GM19239 (cell line): ENCODE results near the gene MGAT4A.

ENCODE experiments used
- DNase-seq: peaks from one replicate; pipeline ENCODE4 v3.0.0; 2011; ENCODE audit warnings: low spot score; ENCODE audit not compliant: insufficient read length
- FAIRE-seq: peaks from 2 replicates; lab custom pipeline; 2011; peaks lifted over from hg19 to GRCh38; lab: Jason Lieb, UNC

MGAT4A gene

DNA sequence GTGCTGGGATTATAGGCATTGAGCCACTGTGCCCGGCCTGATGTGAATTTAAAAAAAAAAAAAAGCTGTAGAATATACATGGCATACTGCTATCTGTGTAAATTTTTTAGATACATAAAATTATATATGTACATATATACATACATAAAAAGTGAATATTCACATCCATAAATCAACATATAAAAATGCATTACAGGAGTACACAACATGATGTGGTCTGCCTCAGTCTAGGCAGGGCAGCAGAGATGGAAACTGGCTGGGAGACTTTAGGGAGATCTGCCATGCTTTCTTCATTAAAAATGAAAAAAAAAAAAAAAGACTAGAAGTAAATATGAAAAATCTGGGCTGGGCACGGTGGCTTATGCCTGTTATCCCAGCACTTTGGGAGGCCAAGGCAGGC is 24.3 kb downstream of the MGAT4A start:
- DNase-seq: no peak
- no peak for FAIRE-seq

DNA sequence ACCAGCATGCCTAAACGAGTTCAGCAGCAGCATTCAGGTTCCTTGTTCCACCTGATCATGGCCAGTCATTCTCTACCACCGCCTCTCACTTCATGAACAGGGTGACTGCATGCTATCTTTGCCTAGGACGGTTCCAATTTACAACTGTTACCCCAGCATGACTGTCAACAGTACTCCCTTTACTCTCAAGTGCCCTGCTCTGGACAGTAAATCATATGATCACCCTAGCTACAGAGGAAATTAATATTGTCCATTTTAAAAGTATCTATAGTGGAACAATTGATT is 25.7 kb downstream of the MGAT4A start:
- DNase-seq: no peak
- FAIRE-seq: no peak

DNA sequence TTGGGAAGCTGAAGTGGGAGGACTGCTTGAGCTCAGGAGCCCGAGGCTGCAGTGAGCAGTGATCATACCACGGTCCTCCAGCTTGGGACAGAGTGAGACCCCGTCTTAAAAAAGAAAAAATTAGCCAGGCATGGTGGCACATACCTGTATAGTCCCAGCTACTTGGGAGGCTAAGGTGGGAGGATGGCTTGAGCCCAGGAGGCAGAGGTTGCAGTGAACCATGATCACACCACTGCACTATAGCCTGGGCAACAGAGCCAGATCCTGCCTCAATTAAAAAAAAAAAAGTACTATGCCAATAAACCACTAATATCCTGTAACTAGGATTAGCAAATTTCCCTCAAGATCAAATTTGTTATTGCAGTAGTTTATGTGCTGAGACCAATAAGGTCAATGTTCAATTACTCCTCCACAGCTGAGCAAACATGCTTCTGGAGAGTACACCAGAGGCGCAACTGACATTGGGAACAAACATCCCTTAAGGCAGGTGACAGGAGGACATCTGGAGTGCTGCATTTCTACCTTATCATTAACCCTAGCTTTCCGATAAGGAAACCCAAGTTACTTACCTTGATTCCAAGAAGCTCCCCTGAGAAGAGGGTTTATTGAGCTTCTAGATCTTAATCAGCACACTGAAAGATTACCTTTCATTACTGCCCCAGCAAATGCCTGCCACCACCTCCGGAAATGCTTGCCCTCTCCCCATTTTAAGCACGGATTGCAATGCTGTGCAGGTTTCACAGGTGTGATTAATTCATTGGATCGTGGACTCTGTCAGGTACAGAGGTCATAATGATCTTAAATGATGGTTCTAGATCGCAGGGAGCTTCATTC is 26.2 kb downstream of the MGAT4A start:
- no peak for FAIRE-seq
- no peak for DNase-seq

DNA sequence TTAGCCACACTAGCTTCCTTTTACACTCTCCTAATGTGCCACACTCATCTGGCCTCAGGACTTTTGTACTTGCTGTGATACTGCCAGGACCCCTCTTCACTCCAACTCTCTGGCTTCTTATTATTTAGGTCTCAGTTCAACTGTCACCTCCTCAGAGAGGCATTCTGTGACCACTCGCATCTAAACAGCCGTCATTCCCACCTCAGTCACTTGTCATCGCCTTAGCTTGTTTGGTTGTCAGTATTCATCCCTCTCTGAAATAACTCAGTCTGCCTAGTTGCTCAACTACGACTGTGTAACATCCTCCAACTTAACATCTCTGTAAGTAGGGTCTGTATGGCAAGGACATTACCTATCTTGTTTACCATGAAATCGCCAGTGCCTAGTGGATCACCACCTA is 27.2 kb downstream of the MGAT4A start:
- no peak for FAIRE-seq
- DNase-seq: no peak

DNA sequence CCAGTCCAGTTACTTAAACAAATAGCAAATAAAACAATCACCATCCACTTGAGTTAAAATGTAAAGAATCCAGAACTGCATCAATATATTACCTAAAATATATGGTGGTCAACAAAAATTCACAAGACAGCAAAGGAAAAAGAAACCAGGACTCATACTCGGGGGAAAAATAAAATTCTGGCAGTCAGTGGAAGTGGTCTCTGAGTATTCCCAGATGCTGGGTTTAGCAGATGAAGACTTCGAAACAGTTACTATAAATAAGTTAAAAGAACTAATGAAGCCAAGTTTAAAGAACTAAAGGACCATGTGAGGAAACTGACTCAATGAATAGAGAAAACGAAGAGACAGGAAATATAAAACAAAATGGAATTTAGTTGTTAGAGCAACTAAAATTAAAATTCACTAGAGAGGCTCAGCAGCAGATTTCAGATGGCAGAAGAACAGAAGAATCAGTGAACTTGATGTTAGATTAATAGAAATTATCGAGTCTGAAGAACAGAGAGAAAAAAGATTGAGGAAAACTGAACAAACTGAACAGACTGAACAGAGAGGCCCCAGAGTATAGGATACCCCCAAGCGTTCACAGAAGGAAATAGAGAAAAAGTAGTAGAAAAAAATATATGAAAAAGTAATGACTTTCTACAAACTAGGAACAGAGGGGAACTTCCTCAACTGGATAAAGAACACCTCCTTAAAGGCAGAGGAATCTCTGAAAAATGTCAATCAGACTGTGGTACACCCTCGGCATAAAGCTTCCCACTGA is 27.9 kb downstream of the MGAT4A start:
- FAIRE-seq (no peak), DNase-seq (no peak)

DNA sequence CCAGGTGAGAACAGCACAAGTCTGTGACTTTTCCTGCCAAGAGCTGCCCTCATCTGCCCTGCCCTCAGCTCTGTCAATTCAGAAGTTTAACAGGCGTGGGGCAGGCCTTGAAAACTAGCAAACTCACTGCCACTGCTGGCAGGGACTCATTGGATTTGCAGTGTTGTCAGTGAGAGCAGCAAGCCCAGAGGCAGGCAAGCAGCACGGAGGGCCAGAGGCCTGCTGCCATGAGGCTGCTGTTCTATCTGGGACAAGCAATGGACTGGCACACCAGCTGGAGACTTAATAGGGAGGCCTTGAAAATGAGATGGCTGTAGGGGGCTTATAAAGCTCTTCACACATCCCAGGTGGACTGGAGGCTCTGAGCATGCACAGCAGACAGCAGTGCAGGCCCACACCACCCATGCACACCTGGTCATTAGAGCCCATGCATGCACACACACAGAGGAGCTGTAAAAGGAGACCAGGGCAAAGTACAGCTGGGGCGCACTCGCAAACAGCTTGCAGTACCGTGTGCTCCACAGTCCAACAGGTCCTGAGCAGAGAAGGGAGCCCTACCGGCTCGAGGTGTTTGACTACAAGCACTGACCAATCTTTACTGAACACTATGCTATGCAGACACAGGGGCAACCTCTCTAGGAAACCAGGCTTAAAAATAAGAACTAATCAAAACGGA is 28.7 kb downstream of the MGAT4A start:
- no peak for FAIRE-seq
- no peak for DNase-seq

DNA sequence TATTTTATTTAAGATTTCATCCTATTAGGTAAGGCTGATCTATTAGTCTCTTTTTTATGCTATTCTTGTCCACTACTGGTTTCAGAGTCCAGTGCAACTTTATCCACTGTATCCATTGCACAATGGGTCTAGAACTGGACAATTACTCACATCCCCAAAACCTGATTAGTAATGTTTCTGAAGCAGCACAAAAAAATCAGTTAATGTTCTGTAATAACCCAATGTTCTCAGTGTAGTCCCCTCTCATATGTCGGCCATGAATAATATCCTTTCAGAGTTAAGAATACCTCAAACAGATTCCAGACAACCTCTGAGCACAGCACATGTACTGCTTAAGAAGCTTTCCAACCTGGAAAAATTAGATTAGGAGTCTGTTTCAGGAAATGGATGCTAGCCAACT is 29.7 kb downstream of the MGAT4A start:
- FAIRE-seq (no peak), DNase-seq (no peak)

DNA sequence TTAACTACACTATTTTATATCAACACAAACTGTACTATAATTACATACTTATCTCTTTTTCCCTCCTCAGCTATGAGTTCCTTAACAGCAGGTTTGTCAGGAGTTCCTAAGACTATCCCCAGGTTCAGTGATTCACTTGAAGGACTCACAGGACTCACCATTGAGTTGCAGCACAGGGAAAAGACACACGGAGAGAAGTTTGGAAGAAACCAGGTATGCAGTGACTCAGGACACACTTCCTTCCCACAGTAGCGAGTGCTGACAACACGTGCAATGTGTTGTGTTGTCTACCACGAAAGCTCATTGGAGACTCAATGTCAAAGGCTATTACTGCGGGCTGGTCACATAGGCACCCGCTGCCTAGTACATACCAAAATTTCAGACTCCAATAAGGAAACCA is 32.0 kb downstream of the MGAT4A start:
- no peak for FAIRE-seq
- DNase-seq: no peak

DNA sequence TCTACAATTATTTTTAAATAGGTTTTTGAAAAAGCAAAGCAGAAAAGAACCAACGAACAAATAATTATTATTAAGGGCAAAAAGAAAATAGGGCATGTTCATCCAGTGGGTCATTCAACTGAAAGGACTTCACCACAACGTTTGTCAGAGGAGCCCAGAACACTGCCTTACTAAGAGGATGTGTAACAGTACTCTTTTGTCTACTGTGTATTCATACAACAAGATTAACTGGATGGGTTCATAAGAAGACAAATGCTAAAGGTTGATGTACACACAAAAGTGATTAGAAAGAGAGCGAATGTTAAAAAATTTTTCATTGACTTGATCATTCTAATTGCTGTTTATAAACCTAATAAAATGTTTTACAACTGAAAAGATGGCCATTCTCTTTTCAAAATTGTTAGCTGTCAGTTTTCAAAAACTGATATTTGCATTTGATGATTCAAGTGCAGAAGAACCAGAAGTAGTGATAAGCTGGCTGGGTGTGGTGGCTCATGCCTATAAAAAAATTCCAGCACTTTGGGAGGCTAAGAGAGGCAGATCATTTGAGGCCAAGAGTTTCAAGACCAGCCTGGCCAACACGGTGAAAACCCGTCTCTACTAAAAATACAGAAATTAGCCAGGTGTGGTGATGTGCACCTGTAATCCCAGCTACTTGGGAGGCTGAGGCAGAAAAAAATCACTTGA is 33.1 kb downstream of the MGAT4A start:
- FAIRE-seq (no peak), DNase-seq (no peak)

DNA sequence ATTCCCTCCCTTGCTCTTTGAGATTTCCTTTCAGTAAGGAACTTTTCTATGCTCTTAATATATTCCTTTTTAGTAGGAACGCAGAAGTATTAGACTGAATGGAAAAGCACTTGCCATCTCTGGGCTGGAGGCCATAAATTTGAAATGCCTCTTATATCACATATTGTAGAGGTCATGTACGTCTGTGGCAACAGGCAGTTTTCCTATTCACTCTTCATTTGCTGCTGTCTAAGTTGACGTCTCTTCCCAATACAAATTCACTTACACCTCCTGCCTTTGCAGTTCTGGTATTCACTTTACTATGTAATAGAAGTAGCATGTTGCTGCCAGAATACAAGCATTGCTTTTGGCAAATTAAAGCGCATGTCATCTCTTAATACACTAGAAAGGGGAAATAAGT is 34.7 kb downstream of the MGAT4A start:
- FAIRE-seq (no peak), DNase-seq (no peak)

DNA sequence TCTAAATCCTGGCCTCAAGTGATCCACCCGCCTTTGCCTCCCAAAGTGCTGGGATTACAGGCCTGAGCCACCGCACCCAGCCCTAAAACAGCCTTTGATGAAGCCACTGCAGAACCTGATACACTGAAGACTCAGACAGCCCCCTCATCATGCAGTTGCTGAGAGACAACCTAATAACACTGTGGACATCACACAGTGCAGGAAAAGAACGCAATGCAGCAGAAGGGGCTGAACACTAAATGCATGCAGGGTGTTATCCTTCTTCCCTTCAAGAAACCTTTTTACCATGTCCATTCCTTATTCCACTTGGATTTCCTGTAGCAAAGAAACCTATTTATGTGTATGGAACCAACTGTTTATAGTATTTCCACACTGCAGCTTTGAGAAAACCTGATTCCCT is 35.7 kb downstream of the MGAT4A start:
- FAIRE-seq (no peak), DNase-seq (no peak)

DNA sequence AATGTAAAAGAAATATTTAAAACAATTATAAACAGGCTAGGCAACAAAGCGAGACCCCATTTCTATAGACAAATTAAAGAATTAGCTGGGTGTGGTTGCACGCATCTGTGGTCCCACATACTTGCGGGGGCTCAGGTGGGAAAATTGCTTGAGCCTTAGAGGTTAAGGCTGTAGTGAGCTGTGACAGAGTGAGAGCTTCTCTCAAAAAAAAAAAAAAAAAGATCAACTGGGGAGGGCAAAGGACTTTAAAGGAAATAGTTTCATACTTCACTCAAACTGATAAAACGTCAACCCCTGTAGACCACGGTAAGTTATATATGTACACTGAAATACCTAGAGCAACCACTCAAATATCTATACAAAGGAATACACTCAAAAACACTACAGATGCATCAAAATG is 37.5 kb downstream of the MGAT4A start:
- FAIRE-seq: no peak
- DNase-seq: no peak

DNA sequence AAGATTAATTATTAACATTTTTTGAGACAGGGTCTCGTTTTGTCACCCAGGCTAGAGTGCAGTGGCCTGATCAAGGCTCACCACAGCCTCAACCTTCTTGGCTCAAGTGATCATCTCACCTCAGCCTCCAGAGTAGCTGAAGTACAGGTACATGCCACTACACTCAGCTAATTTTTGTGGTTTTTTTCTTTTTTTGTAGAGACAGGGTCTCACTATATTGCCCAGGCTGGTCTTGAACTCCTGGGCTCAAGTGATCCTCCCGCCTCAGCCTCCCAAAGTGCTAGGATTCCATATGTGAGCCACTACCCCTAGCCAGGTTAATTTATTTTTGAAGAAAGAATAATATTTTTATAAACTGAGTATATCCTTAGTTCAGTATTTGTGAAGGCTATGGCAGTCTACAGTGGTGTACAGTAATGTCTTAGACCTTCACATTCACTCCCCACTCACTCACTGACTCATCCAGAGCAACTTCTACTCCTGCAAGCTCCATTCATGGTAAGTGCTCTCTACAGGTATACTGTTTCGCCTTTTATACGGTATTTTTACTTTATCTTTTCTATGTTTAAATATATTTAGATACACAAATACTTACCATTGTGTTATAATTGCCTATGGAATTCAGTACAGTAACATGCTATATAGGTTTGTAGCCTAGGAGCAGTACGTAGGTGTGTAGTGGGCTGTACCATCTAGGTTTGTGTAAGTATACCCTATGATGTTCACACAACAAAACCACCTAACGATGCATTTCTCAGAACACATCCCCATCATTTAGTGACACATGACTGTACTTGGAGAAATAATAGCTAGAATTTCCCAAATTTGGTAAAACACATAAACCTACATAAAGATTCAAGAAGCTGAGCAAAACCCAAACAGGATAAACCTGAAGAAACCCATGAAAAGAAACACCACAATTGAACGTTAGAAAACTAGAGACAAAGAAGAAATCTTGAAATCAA is 38.6 kb downstream of the MGAT4A start:
- DNase-seq: no peak
- no peak for FAIRE-seq

DNA sequence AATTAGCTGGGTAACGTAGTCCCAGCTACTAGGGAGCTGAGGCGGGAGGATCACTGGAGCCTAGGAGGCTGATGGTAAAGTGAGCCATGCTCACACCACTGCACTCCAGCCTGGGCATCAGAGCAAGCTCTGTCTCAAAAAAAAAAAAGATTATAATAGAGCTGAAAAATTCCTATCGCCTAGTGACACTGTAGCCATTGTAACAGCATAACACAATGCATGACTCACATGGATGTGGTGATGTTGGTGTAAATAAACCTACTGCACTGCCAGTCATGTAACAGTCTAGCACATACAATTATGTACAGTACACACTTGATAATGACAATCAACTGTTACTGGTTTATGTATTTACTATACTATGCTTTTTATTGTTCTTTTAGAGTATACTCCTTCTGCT is 39.6 kb downstream of the MGAT4A start:
- FAIRE-seq (no peak), DNase-seq (no peak)

DNA sequence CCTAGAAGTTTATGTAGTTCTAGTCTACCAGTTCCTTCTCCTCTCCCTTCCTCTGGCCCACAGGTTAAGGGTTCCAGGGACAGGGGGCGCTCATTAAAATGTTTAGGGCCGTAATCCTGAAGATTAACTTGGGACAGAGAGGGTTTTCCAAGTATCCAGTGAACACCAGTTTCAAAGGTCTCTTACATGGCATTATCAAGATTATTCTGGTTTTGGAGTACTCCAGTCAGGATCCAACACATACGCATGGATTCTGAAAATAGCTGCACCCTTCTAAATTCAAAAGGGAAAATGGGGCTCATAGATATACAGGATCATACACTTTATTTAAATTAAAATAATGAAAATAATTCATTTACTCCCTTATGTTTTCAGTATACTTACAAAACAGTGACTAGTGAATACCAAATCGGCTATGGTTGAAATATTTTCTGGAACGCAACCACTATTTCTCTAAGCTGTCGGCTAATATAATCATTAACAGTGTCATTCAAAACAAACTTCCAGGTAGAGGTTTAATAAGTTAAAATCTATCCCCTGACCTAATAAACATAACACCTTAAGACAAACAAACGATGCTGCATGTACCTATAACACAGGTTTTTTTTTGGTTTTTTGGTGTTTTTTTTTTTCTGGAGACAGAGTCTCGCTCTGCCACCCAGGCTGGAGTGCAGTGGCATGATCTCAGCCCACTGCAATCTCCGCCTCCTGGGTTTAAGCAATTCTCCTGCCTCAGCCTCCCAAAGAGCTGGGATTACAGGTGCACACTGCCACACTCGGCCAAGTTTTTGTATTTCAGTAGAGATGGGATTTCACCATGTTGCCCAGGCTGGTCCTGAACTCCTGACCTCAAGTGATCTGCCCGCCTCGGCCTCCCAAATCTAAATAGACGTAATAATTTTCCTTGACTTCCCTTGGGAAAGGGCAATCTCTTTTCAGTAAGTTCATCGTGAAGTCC is 44.7 kb downstream of the MGAT4A start:
- DNase-seq (no peak), FAIRE-seq (no peak)

DNA sequence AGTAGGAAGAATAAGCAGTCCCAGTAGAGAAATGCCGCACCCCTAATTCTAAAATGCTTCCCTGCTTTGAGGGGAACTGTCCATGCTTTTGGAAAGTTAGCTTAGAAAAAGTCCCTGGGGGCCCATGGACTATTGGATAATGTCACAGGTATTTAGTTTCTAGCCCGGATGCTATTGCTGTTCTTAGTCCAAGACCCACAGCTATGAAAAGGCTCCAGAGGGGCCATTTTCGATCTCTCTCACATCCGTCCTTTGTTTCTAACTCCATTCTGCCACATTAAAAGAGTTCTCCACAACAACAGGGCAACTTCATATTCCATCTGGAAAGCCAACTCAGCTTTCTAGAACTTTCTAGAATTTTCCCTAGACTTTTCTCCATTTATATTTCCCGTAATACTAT is 47.2 kb downstream of the MGAT4A start:
- no peak for FAIRE-seq
- no peak for DNase-seq

DNA sequence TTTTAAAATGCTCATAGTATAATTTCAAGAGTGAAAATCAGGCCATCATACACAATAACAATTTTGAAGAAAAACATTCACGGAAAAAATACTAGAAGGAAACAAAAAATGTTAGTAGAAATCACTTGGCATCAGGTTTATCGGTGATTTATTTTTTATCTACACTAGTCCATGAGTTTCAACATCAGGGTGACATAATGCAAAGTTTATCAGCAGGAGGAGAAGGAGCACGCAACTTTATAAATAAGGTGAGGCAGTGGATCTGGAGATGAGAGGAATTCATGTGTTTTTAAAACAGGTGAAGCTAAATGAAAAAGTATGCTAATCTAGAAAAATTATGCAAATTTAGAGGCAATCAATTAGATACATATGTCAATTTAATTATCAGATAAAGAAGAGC is 54.2 kb downstream of the MGAT4A start:
- no peak for FAIRE-seq

DNA sequence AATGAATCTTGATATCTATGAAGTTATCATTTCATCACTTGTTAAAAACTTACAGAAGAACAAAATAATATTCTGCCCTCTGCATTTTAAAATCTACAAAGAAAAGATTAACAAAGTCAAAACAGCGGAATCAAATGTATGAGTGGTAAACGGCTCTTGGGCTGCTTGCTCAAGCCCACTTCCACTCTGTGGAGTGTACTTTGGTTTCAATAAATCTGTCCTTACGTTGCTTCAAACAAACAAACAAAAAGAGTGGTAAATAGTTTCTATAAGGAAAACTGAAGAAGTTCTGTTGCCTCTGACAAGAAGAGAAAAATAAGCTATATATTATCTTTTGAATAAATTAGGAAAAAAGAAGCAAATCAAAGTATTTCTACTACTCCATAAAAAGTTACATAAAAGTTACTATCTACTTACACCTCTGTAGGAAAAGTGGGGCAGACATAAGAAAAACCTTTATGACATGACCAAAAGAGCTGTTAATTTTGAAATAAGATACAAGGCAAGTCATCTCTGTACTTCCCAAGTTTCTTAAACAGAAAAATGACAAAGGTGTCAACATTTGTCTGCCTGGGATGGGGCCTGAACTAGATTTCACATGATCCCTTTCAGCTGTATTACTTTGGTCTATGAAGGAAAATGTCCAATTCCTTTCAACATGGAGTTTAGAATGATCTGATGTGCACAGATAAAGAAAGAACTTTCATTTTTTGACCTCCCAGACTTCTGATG is 56.5 kb downstream of the MGAT4A start:
- DNase-seq: no peak
- FAIRE-seq: no peak

More for the DNA sequence above, 54.2 kb downstream of the MGAT4A start:
- no peak for DNase-seq
